HepG2 (cell line): Measurements from ENCODE around the gene SEMA3C.

Source experiments
- CHD2 ChIP-seq: IDR thresholded peaks from 2 replicates; pipeline ENCODE4 v1.6.1; 2011; ENCODE audit warnings: low read depth, low read length, improper control_type of control experiment
- CTCF ChIP-seq: sonication (generic); formaldehyde crosslinking; IDR thresholded peaks from 2 replicates; pipeline ENCODE4 v1.5.0; 2020; ENCODE audit warnings: mild to moderate bottlenecking, missing genetic modification reagents, moderate library complexity
- POLR2A ChIP-seq, 2 experiments: IDR thresholded peaks; 2 replicates each; pipeline ENCODE4 v1.6.1; 2011; ENCODE audit warnings: low read depth in 2 of 2, low read length in 2 of 2, mild to moderate bottlenecking in 1 of 2, moderate library complexity in 1 of 2; ENCODE audit not compliant: insufficient read depth in 1 of 2
- SIX1 ChIP-seq: sonication (generic); formaldehyde crosslinking; IDR thresholded peaks from 2 replicates; pipeline ENCODE4 v1.4.0; 2020; ENCODE audit warnings: missing genetic modification reagents, borderline replicate concordance
- ZBTB25 ChIP-seq: IDR thresholded peaks from 2 replicates; pipeline ENCODE4 v1.6.1; 2018; ENCODE audit warnings: missing genetic modification reagents
- ZNF335 ChIP-seq: sonication (generic); formaldehyde crosslinking; IDR thresholded peaks from 2 replicates; pipeline ENCODE4 v1.4.0; 2020; ENCODE audit warnings: missing genetic modification reagents

GRCh38 chr7:80873140-80873539 lies 45.7 kb downstream of the SEMA3C start:
- no peak for TF ChIP-seq CHD2
- TF ChIP-seq ZBTB25: no peak
- no peak for TF ChIP-seq POLR2A (IDR thresholded peaks at IDR 0.05; ENCODE audit: insufficient read depth in 1 of 2, low read depth in 2 of 2, low read length in 2 of 2)
- no peak for TF ChIP-seq ZNF335 (CRISPR knock-in tag)
- no peak for TF ChIP-seq SIX1 (CRISPR knock-in tag)
- TF ChIP-seq CTCF (CRISPR knock-in tag): no peak
